HK-2 (cell line): Measurements from ENCODE around the gene FGF6.

Experiments
- DNase-seq: peaks from one replicate; pipeline ENCODE4 v3.0.0-alpha.2; 2018; ENCODE audit not compliant: unreplicated experiment

The FGF6 gene

GRCh38 chr12:4447151-4447550 lies 1.5 kb upstream of the FGF6 start:
- DNase-seq: no peak

- no peak for DNase-seq
These were observed 720 bp upstream of the FGF6 start for GRCh38 chr12:4446335-4446734.

- no peak for DNase-seq
These were observed 1.6 kb downstream of the FGF6 start for GRCh38 chr12:4444031-4444430.

- DNase-seq: no peak
These were observed 2.0 kb downstream of the FGF6 start for GRCh38 chr12:4443616-4444015.

- DNase-seq: no peak
These were observed 4.0 kb downstream of the FGF6 start for GRCh38 chr12:4441355-4442335.

- DNase-seq: no peak
These were observed 5.3 kb downstream of the FGF6 start for GRCh38 chr12:4440187-4440941.

GRCh38 chr12:4439736-4440135 lies 5.9 kb downstream of the FGF6 start:
- no peak for DNase-seq

- DNase-seq: no peak
These were observed 6.6 kb downstream of the FGF6 start for GRCh38 chr12:4438834-4439596.

GRCh38 chr12:4435537-4435936 lies 10.1 kb downstream of the FGF6 start:
- no peak for DNase-seq

GRCh38 chr12:4434706-4435425 lies 10.7 kb downstream of the FGF6 start:
- DNase-seq: no peak

- no peak for DNase-seq
These were observed 11.3 kb downstream of the FGF6 start for GRCh38 chr12:4434301-4434700.

- no peak for DNase-seq
These were observed 11.9 kb downstream of the FGF6 start for GRCh38 chr12:4433745-4434058.

GRCh38 chr12:4432878-4433744 lies 12.5 kb downstream of the FGF6 start:
- DNase-seq: no peak

GRCh38 chr12:4431866-4432265 lies 13.7 kb downstream of the FGF6 start:
- no peak for DNase-seq

GRCh38 chr12:4431436-4431835 lies 14.2 kb downstream of the FGF6 start:
- DNase-seq: no peak

GRCh38 chr12:4424422-4424821 lies 21.2 kb downstream of the FGF6 start:
- DNase-seq: no peak

- no peak for DNase-seq
These were observed 22.0 kb downstream of the FGF6 start for GRCh38 chr12:4423528-4424195.

GRCh38 chr12:4422985-4423384 lies 22.6 kb downstream of the FGF6 start:
- no peak for DNase-seq

- DNase-seq: no peak
These were observed 24.0 kb downstream of the FGF6 start for GRCh38 chr12:4421590-4422031.

GRCh38 chr12:4420138-4420670 lies 25.4 kb downstream of the FGF6 start:
- DNase-seq: no peak
